ENCODE data around the gene ALK. TPM values are rescaled to one million over a fixed set of nuclear protein-coding genes. Genes with fewer than 3 reads are reported as not detected.

Gene ALK
- polyA plus RNA-seq, 1 of the 3 experiments (the other 2 are of a cell fraction) = 0.30 TPM

- WGBS (ENCODE audit: low lambda C conversion rate) = 13% methylated on average over 2 of the region's 2 CpGs
- no peaks in the 10 kb centered on the region for H3K79me2 ChIP-seq (ENCODE audit: insufficient read depth)
- POLR2A ChIA-PET = no interaction called here
- TF ChIP-seq CHD2 (IDR thresholded peaks at IDR 0.05; ENCODE audit: low read length, partially characterized antibody) (no peak), YY1 (IDR thresholded peaks at IDR 0.05; ENCODE audit: low read depth) (no peak), RCOR1 (IDR thresholded peaks at IDR 0.05; ENCODE audit: low read length) (no peak), TEAD4 (IDR thresholded peaks at IDR 0.05; ENCODE audit: borderline replicate concordance, insufficient read depth) (no peak), IRF3 (IDR thresholded peaks at IDR 0.05; ENCODE audit: low read depth, low read length) (no peak), TAF1 (IDR thresholded peaks at IDR 0.05; ENCODE audit: borderline replicate concordance, low read depth, low read length) (no peak)
- H3K4me3 ChIP-seq (ENCODE audit: low read depth in 2 of 2, low read length in 1 of 2) = no peak overlapping the region
- peaks cover 0 to 2% of the 10 kb centered on the region in 2 experiments for H3K36me3 ChIP-seq (replicated peaks in 1 of 2; ENCODE audit: control insufficient read depth in 1 of 2, insufficient read depth in 2 of 2, low read length in 1 of 2)
- peaks cover 2% of the 10 kb centered on the region; the same call in 1 of the 2 replicates for H4K20me1 ChIP-seq (ENCODE audit: insufficient read depth)
- no peaks in the 10 kb centered on the region for H3F3A ChIP-seq (replicated peaks; ENCODE audit: insufficient read depth)
- CTCF ChIA-PET = interaction anchor here (1.0 to 4.7 kb wide), 3 partner anchors 12 to 147 kb away, joined by 3 to 24 read pairs (median 3); no protein-coding TSS in a partner anchor
- H3K4me1 ChIP-seq (ENCODE audit: control insufficient read depth in 1 of 2, insufficient read depth in 2 of 2, low read depth in 1 of 2, low read length in 1 of 2) = peaks cover 0 to 36% of the 10 kb centered on the region in 2 experiments; a peak in 2 of 4 replicates
- H3K27ac ChIP-seq (ENCODE audit: low read depth in 2 of 2, low read length in 1 of 2) = no peak overlapping the region; a peak in 1 of 4 replicates
- H2AFZ ChIP-seq (ENCODE audit: low read depth) = no peak overlapping the region
- DNase-seq = no peak
- no peaks in the 10 kb centered on the region for H3K27me3 ChIP-seq (ENCODE audit: insufficient read depth)
- no peaks in the 10 kb centered on the region for H3K9me3 ChIP-seq
- no peak overlapping the region for H3K9ac ChIP-seq
- H3K4me2 ChIP-seq = no peak overlapping the region
- H3K9me2 ChIP-seq = no peaks in the 10 kb centered on the region
These were observed 41.9 kb downstream of the ALK start for GRCh38 chr2:29879456-29879855.

DNA sequence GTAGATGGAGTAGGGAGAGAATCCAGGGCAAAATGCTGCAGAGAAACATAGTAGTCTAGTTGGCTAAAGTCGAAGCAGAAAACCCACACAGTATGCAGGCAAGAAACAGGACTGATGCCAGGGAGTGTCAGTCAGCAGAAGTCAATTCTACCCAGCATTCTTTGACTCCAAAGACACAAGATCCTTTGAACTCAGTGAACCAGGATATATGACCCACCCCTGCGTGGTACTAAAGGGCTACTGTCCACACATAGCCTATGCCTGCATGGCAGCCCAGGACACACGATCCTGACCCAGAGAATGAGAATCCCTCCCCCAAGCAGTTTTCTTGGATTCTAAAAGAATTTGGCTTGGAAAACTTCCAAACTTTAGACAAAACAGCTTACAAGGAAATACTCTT, 42.5 kb downstream of the ALK start:
- Histone ChIP-seq H3K79me2 (ENCODE audit: insufficient read depth) (no peaks in the 10 kb centered on the region), H3K27me3 (ENCODE audit: insufficient read depth) (no peaks in the 10 kb centered on the region), H4K20me1 (ENCODE audit: insufficient read depth) (no peaks in the 10 kb centered on the region), H3K27ac (ENCODE audit: low read depth in 2 of 2, low read length in 1 of 2) (no peak overlapping the region; a peak in 1 of 4 replicates), H3K4me2 (no peak overlapping the region), H3K9ac (no peak overlapping the region), H3K9me2 (no peaks in the 10 kb centered on the region), H2AFZ (ENCODE audit: low read depth) (no peak overlapping the region), H3K4me3 (ENCODE audit: low read depth in 2 of 2, low read length in 1 of 2) (no peak overlapping the region), H3K4me1 (ENCODE audit: control insufficient read depth in 1 of 2, insufficient read depth in 2 of 2, low read depth in 1 of 2, low read length in 1 of 2) (peaks cover 0 to 36% of the 10 kb centered on the region in 2 experiments; a peak in 2 of 4 replicates), H3K9me3 (no peaks in the 10 kb centered on the region), H3K36me3 (replicated peaks in 1 of 2; ENCODE audit: control insufficient read depth in 1 of 2, insufficient read depth in 2 of 2, low read length in 1 of 2) (peaks cover 0 to 2% of the 10 kb centered on the region in 2 experiments), H3F3A (replicated peaks; ENCODE audit: insufficient read depth) (no peaks in the 10 kb centered on the region)
- DNase-seq = no peak
- ChIA-PET POLR2A (no interaction called here), CTCF (interaction anchor here (1.3 to 4.7 kb wide), 3 partner anchors 13 to 45 kb away, joined by 3 to 24 read pairs (median 4); no protein-coding TSS in a partner anchor)
- TF ChIP-seq SMC3 (IDR thresholded peaks at IDR 0.05; ENCODE audit: low read depth, low read length) (no peak), YY1 (IDR thresholded peaks at IDR 0.05; ENCODE audit: low read depth) (no peak), POLR2AphosphoS5 (IDR thresholded peaks at IDR 0.05; ENCODE audit: low read depth, low read length) (no peak), FOXM1 (IDR thresholded peaks at IDR 0.05; ENCODE audit: low read depth) (no peak), PBX3 (IDR thresholded peaks at IDR 0.05) (no peak), NFIC (IDR thresholded peaks at IDR 0.05; ENCODE audit: borderline replicate concordance) (no peak), RXRA (IDR thresholded peaks at IDR 0.05; ENCODE audit: borderline replicate concordance, low read depth) (no peak), RFX5 (IDR thresholded peaks at IDR 0.05; ENCODE audit: low read length) (no peak), FOXJ3 (CRISPR knock-in tag; IDR thresholded peaks at IDR 0.05) (no peak), ELF1 (IDR thresholded peaks at IDR 0.05) (no peak), FOSL2 (IDR thresholded peaks at IDR 0.05; ENCODE audit: borderline replicate concordance, low read depth) (no peak), TAF1 (IDR thresholded peaks at IDR 0.05; ENCODE audit: borderline replicate concordance, low read depth, low read length) (no peak)
- 11% methylated on average over 3 of the region's 3 CpGs for WGBS (ENCODE audit: low lambda C conversion rate)
